Transverse colon (tissue), 4 donors: ENCODE results near the gene PNMA6E. TPM values are rescaled to one million over a fixed set of nuclear protein-coding genes. Genes with fewer than 3 reads are reported as not detected.

Source experiments
- DNase-seq: peaks from one replicate; pipeline ENCODE4 v3.0.0-alpha.2; 2019
- H3K27ac ChIP-seq, 4 donors: fragments of 200-600 bp; sonication (generic); 2 replicates each; pipeline ENCODE4 v1.5.1; 2016 to 2018; ENCODE audit warnings: inconsistent platforms in 4 of 4
- H3K27me3 ChIP-seq: fragments of 200-600 bp; sonication (generic); 2 replicates; pipeline ENCODE4 v1.5.1; 2017; ENCODE audit warnings: inconsistent platforms
- H3K36me3 ChIP-seq, 4 donors: fragments of 200-600 bp; sonication (generic); 2 replicates each; pipeline ENCODE4 v1.5.1; 2017 to 2019; ENCODE audit warnings: inconsistent platforms in 4 of 4
- H3K4me1 ChIP-seq, 4 donors: fragments of 200-600 bp; sonication (generic); 2 replicates each; pipeline ENCODE4 v1.5.1; 2017 to 2020; ENCODE audit warnings: inconsistent platforms in 4 of 4
- H3K4me3 ChIP-seq, 4 donors: fragments of 200-600 bp; sonication (generic); 1 replicate in 1 of 4; 2 replicates in 3 of 4; pipeline versions ENCODE4 v1.5.1 to v1.6.1; 2017 to 2019; ENCODE audit warnings: inconsistent platforms in 4 of 4
- H3K9me3 ChIP-seq, 2 donors: fragments of 200-600 bp; sonication (generic); 2 replicates each; pipeline ENCODE4 v1.5.1; 2017 to 2019; ENCODE audit warnings: inconsistent platforms in 2 of 2
- CTCF ChIP-seq, 5 experiments: fragments of 200-600 bp in 3 of 5; fragments of 450-650 bp in 2 of 5; sonication (generic) in 3 of 5; IDR thresholded peaks; 1 replicate in 2 of 5; 2 replicates in 3 of 5; pipeline ENCODE4 v1.5.1; 2016 to 2017; ENCODE audit warnings: antibody characterized with exemption in 5 of 5, inconsistent platforms in 3 of 5, mild to moderate bottlenecking in 2 of 5, moderate library complexity in 1 of 5
- EP300 ChIP-seq: sonication (generic); formaldehyde crosslinking; IDR thresholded peaks from one replicate; pipeline ENCODE4 v1.6.1; 2017; ENCODE audit warnings: antibody characterized with exemption, low read depth
- POLR2A ChIP-seq: fragments of 450-650 bp; IDR thresholded peaks from one replicate; pipeline ENCODE4 v1.6.1; 2016; ENCODE audit warnings: antibody characterized with exemption, mild to moderate bottlenecking, moderate library complexity
- POLR2AphosphoS5 ChIP-seq, 3 donors: sonication (generic); formaldehyde crosslinking; IDR thresholded peaks; one replicate each; pipeline ENCODE4 v1.6.1; 2016; ENCODE audit warnings: antibody characterized with exemption in 3 of 3
- WGBS, 2 donors: methylation state at CpG; one replicate each; pipeline ENCODE4 v1.1.5; 2018; ENCODE audit warnings: low coverage in 1 of 2; 5-methylcytosine and 5-hydroxymethylcytosine counted together
- in situ Hi-C, 4 donors: fragments of 200-750 bp; cut with MboI; loops; one replicate each; pipeline versions ENCODE4 v1.15.0 to v1.15.1; 2017; ENCODE audit warnings: low sequenced_read_pairs in 3 of 4, low pct_ligation_motif_present in 1 of 4, low pct_unique_long_range_greater_than_20kb in 1 of 4
- intact Hi-C: fragments of 100-400 bp; cut with DNase I; formaldehyde crosslinking; loops from one replicate; pipeline ENCODE4 v1.15.1; 2023; ENCODE audit warnings: low total_unique reads
- total RNA-seq, 4 donors: library from RNA; depleted of rRNA; stranded (reverse); fragments of >200 nt; gene quantifications; one replicate each; pipeline ENCODE4 v1.1.0, GENCODE V29; 2016

The PNMA6E gene
- total RNA-seq, 4 donors from 2014 or later = not detected

DNA sequence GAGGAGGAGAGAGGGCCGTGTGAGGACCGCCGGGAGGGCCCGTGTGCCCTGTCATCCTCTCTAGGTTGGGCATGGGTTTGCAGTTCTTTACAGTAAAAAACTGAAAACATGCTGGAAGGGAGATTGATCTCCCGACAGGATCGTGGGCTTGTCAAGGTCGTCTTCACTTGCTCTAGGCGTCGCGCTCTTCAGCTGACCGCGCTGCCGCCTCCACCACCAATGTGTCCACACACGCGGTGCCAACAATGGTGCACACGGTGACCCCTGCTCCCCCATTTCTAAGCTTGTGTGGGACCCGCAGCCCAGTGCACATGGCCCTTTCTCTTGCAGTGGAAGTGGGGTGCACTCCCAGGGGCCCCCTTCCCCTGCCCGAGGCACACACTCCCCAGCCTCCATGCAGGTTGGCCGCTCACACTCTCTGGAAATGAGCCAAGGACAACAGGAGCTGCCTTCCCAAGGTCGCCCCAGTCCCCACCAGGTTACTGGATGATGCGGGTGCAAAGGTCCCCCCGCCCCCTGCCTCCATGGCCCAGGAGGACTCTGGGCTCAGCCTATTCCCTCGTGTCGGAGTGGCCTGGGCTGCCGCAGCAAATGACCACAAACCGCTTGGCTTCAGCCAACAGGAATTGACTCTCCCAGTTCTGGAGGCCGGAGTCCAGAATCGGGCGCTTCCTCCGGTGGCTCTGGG lies 8.4 kb upstream of the PNMA6E start:
- DNase-seq = no peak
- intact Hi-C loops = no loop called here
- Histone ChIP-seq H3K9me3 (no peaks in the 10 kb centered on the region), H3K27me3 (peaks cover 5% of the 10 kb centered on the region), H3K4me3 (no peak overlapping the region), H3K36me3 (no peaks in the 10 kb centered on the region), H3K4me1 (peaks cover 0 to 7% (median 3%) of the 10 kb centered on the region in 4 donors), H3K27ac (no peak overlapping the region)
- 91% methylated on average over 28 of the region's 30 CpGs; no CpG with 5 or more reads in 1 of the 2 donors for WGBS, 2 donors
- in situ Hi-C loops = no loop called here
- TF ChIP-seq POLR2A (no peak), POLR2AphosphoS5 (IDR thresholded peaks at IDR 0.05) (no peak), EP300 (no peak), CTCF (IDR thresholded peaks at IDR 0.05) (no peak)

- peaks cover 5% of the 10 kb centered on the region for H3K27me3 ChIP-seq
- 89% methylated on average over 11 of the region's 12 CpGs; no CpG with 5 or more reads in 1 of the 2 donors for WGBS, 2 donors
- in situ Hi-C loops (no loop called here), intact Hi-C loops (no loop called here)
- no peaks in the 10 kb centered on the region for H3K36me3 ChIP-seq
- H3K9me3 ChIP-seq = no peaks in the 10 kb centered on the region
- peaks cover 0 to 7% (median 3%) of the 10 kb centered on the region in 4 donors for H3K4me1 ChIP-seq
- no peak overlapping the region for H3K27ac ChIP-seq
- no peak for TF ChIP-seq EP300
- no peak for TF ChIP-seq POLR2A
- TF ChIP-seq CTCF (IDR thresholded peaks at IDR 0.05) = no peak
- no peak for TF ChIP-seq POLR2AphosphoS5 (IDR thresholded peaks at IDR 0.05)
- no peak for DNase-seq
- no peak overlapping the region for H3K4me3 ChIP-seq
These were observed 7.8 kb upstream of the PNMA6E start for GRCh38 chrX:153408871-153409351.

DNA sequence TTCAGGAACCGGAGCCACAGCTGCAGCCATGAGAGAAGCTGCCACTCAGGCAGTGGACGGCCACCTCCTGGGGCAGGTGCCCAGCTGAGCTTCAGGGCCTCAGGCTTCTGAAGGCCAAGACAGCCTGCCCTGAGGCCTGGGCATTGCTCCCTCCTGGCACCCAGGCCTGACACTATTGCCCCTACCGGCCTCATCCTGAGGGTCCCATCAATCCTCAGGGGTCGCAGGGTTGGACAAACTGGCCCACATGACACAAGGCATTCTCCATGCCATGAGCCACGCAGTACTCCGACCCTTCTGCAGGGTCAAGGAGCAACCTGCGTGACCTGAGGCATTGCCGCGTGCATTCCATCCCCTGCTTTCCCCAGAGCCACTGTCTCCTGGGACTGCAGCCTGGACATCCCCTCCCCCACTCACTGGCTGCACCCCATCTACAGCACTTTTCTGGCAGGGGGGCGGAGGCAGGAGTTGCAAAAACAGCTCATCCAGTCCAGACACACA lies 7.1 kb upstream of the PNMA6E start:
- H3K4me3 ChIP-seq = no peak overlapping the region
- DNase-seq = no peak
- no peak overlapping the region for H3K27ac ChIP-seq
- peaks cover 5% of the 10 kb centered on the region for H3K27me3 ChIP-seq
- in situ Hi-C loops (no loop called here), intact Hi-C loops (no loop called here)
- H3K9me3 ChIP-seq = no peaks in the 10 kb centered on the region
- peaks cover 0 to 7% (median 3%) of the 10 kb centered on the region in 4 donors for H3K4me1 ChIP-seq
- H3K36me3 ChIP-seq = no peaks in the 10 kb centered on the region
- TF ChIP-seq POLR2A (no peak), POLR2AphosphoS5 (IDR thresholded peaks at IDR 0.05) (no peak), EP300 (no peak), CTCF (IDR thresholded peaks at IDR 0.05) (no peak)
- WGBS, 2 donors = 81% methylated on average over 9 of the region's 10 CpGs; no CpG with 5 or more reads in 1 of the 2 donors

DNA sequence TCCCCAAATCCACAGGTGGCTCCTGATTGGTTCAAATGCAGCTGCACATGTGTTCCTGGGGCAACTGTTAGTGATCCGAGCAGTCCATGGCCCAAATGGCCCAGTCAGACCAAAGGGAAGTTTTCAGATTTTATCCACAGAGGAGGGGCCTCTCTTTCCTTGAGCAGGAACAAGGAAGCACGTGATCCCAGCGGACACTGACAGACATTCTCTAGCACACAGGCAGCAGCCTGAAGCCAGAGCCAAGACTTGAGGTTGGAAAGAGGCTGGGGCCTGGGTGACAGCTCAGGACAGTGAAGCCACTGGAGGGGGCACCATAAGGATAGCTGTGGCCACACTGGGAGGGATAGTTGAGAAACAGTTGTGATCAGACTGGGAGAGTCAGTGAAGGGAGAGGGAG lies 6.6 kb upstream of the PNMA6E start:
- H3K4me1 ChIP-seq = peaks cover 0 to 7% (median 3%) of the 10 kb centered on the region in 4 donors
- H3K27ac ChIP-seq = no peak overlapping the region
- TF ChIP-seq POLR2AphosphoS5 (IDR thresholded peaks at IDR 0.05) = no peak
- TF ChIP-seq POLR2A = no peak
- no peak for TF ChIP-seq EP300
- no peak for TF ChIP-seq CTCF (IDR thresholded peaks at IDR 0.05)
- in situ Hi-C loops = no loop called here
- no peaks in the 10 kb centered on the region for H3K36me3 ChIP-seq
- H3K27me3 ChIP-seq = peaks cover 5% of the 10 kb centered on the region
- no peak for DNase-seq
- H3K4me3 ChIP-seq = no peak overlapping the region
- intact Hi-C loops = no loop called here
- 55% methylated on average over 3 of the region's 3 CpGs; no CpG with 5 or more reads in 1 of the 2 donors for whole genome bisulfite sequencing, 2 donors
- no peaks in the 10 kb centered on the region for H3K9me3 ChIP-seq
